Subcutaneous adipose tissue (tissue), 4 donors: Measurements from ENCODE around the gene PAPOLA. TPM values are rescaled to one million over a fixed set of nuclear protein-coding genes. Genes with fewer than 3 reads are reported as not detected.

Experiments
- CTCF ChIP-seq: fragments of 450-650 bp; IDR thresholded peaks from one replicate; pipeline ENCODE4 v1.5.1; 2016; ENCODE audit warnings: low read depth, mild to moderate bottlenecking, control low read depth, antibody characterized with exemption, moderate library complexity
- total RNA-seq, 4 donors: library from RNA; depleted of rRNA; stranded (reverse); fragments of >200 nt; gene quantifications; one replicate each; pipeline ENCODE4 v1.1.0, GENCODE V29; 2016

Gene PAPOLA
- total RNA-seq, 4 donors from 2014 or later: 109 to 253 (median 132) TPM

- TF ChIP-seq CTCF: no peak
Measured at GRCh38 chr14:96512602-96513397, 10.6 kb downstream of the PAPOLA start.

GRCh38 chr14:96514694-96515093 is 12.5 kb downstream of the PAPOLA start:
- TF ChIP-seq CTCF: no peak

- no peak for TF ChIP-seq CTCF
Measured at GRCh38 chr14:96515731-96516130, 13.5 kb downstream of the PAPOLA start.

- TF ChIP-seq CTCF: no peak
Measured at GRCh38 chr14:96516351-96516750, 14.2 kb downstream of the PAPOLA start.

- TF ChIP-seq CTCF: no peak
Measured at GRCh38 chr14:96519970-96520369, 17.8 kb downstream of the PAPOLA start.

- no peak for TF ChIP-seq CTCF
Measured at GRCh38 chr14:96525452-96525851, 23.3 kb downstream of the PAPOLA start.

GRCh38 chr14:96532632-96533031 is 30.4 kb downstream of the PAPOLA start:
- TF ChIP-seq CTCF: no peak
